H1 (cell line): Measurements from ENCODE around the gene CCDC174. TPM values are rescaled to one million over a fixed set of nuclear protein-coding genes. Genes with fewer than 3 reads are reported as not detected.

Experiments
- KDM4A ChIP-seq: IDR thresholded peaks from one replicate; pipeline ENCODE4 v1.7.1; 2012; ENCODE audit warnings: low read depth, mild to moderate bottlenecking, moderate library complexity, low read length, inconsistent platforms; ENCODE audit not compliant: severe bottlenecking
- polyA plus RNA-seq, 7 experiments: library from polyadenylated mRNA; depleted of rRNA in 3 of 7; stranded (reverse) in 5 of 7; unstranded in 2 of 7; fragments of >200 nt in 5 of 7; fragments of 200-250 nt in 2 of 7; gene quantifications; 1 replicate in 5 of 7; 2 replicates in 1 of 7; 4 replicates in 1 of 7; pipeline versions ENCODE4 v1.2.1 to v1.2.3, GENCODE V29; 2011 to 2013; ENCODE audit warnings: missing spikeins in 2 of 7, mixed read lengths in 2 of 7
- total RNA-seq: library from RNA; stranded (reverse); fragmentation: NEBNext Ultra II Directional; extraction: Animal tissue kit (Norgen Biotek cat#: 25700); gene quantifications from 2 replicates; pipeline ENCODE4 v1.2.1, GENCODE V29; 2021

The CCDC174 gene
- total and polyA plus RNA-seq, 2 of the 8 experiments (the other 6 are each of a cell fraction or from before 2014, with no cell fraction given): 3.5 to 11.9 TPM

DNA sequence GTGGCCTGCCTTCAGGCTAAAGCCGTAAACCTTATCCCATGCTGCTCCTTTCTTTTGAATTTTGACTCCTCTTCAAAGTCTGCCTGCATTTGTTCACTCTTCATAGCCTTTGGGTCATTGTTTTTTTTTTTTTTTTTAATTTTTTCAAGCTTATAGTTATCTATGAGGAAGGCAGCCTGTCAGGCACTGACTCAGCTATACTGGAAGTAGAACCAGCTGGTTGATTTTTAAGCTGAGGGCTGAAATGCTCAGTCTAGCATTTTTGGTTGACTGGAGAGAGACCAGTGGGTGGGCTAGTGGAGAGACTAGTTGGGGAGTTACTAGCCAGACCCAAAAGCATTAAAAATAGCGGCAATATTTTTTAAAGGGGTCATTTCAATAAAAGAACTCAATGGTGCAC is 67.4 kb downstream of the CCDC174 start (continued):
- no peak for TF ChIP-seq KDM4A
